ENCODE measurements around the gene ACOT7. TPM values are rescaled to one million over a fixed set of nuclear protein-coding genes. Genes with fewer than 3 reads are reported as not detected.
"Not testable (repeated sequence)": the region's sequence is repeated elsewhere in the genome, so short reads cannot be mapped to it uniquely, and the experiment has no call there.

The ACOT7 gene
- total RNA-seq, 1 experiment from 2014 or later: 151 TPM

DNA sequence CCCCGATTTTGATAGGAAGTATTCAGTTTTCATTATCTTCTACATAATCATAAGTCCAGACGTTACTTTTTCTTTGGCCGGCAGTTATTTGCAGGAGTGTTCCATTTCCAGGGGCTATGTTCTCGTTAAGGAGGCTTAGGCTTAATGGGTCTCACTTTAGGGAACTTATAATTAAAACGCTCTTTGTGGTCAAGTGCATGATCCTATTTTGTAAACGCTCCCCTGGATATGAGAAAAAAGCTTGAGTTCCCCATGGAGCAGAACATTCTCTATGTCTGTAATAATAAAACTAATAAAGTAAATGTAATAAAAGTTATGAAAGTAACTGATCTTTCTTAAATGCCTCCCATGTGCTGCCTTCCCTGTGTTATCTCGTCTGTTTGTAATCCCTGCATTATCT lies 84.0 kb downstream of the ACOT7 start (continued):
- TF ChIP-seq, protein P1, sequence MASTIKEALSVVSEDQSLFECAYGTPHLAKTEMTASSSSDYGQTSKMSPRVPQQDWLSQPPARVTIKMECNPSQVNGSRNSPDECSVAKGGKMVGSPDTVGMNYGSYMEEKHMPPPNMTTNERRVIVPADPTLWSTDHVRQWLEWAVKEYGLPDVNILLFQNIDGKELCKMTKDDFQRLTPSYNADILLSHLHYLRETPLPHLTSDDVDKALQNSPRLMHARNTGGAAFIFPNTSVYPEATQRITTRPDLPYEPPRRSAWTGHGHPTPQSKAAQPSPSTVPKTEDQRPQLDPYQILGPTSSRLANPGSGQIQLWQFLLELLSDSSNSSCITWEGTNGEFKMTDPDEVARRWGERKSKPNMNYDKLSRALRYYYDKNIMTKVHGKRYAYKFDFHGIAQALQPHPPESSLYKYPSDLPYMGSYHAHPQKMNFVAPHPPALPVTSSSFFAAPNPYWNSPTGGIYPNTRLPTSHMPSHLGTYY (CRISPR knock-in tag; IDR thresholded peaks at IDR 0.05): no peak
- TF ChIP-seq TEAD1 (CRISPR knock-in tag; IDR thresholded peaks at IDR 0.05) (no peak), TEAD4 (CRISPR knock-in tag; IDR thresholded peaks at IDR 0.05) (no peak)

DNA sequence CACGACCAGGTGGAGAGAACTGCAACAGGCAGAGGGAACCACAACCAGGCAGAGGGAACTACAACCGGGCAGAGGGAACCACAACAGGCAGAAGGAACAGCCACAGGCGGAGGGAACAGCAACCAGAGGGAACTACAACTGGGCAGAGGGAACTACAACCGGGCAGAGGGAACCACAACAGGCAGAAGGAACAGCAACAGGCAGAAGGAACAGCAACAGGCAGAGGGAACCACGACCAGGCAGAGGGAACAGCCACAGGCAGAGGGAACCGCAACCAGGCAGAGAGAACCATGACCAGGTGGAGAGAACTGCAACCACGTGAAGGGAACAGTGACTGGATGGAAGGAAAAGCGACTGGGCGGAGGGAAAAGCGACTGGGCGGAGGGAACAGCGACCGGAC lies 85.1 kb downstream of the ACOT7 start:
- peaks cover 36% of the 10 kb centered on the region for H3K9me3 Mint-ChIP-seq
- DNase-seq (ENCODE audit: low spot score) (no peak), ATAC-seq (no peak)
- no peak overlapping the region for H3K27ac Mint-ChIP-seq
- H3K4me1 Mint-ChIP-seq: no peaks in the 10 kb centered on the region
- H3K36me3 Mint-ChIP-seq: peaks cover 41% of the 10 kb centered on the region
- no peaks in the 10 kb centered on the region for H3K27me3 Mint-ChIP-seq (ENCODE audit: low read depth)
- POLR2A ChIA-PET: no interaction called here
- TF ChIP-seq, protein P2, sequence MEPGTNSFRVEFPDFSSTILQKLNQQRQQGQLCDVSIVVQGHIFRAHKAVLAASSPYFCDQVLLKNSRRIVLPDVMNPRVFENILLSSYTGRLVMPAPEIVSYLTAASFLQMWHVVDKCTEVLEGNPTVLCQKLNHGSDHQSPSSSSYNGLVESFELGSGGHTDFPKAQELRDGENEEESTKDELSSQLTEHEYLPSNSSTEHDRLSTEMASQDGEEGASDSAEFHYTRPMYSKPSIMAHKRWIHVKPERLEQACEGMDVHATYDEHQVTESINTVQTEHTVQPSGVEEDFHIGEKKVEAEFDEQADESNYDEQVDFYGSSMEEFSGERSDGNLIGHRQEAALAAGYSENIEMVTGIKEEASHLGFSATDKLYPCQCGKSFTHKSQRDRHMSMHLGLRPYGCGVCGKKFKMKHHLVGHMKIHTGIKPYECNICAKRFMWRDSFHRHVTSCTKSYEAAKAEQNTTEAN (CRISPR knock-in tag; IDR thresholded peaks at IDR 0.05): no peak
- TF ChIP-seq, protein P3, sequence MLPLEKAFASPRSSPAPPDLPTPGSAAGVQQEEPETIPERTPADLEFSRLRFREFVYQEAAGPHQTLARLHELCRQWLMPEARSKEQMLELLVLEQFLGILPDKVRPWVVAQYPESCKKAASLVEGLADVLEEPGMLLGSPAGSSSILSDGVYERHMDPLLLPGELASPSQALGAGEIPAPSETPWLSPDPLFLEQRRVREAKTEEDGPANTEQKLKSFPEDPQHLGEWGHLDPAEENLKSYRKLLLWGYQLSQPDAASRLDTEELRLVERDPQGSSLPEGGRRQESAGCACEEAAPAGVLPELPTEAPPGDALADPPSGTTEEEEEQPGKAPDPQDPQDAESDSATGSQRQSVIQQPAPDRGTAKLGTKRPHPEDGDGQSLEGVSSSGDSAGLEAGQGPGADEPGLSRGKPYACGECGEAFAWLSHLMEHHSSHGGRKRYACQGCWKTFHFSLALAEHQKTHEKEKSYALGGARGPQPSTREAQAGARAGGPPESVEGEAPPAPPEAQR (CRISPR knock-in tag; IDR thresholded peaks at IDR 0.05): no peak
- TF ChIP-seq, protein P4, sequence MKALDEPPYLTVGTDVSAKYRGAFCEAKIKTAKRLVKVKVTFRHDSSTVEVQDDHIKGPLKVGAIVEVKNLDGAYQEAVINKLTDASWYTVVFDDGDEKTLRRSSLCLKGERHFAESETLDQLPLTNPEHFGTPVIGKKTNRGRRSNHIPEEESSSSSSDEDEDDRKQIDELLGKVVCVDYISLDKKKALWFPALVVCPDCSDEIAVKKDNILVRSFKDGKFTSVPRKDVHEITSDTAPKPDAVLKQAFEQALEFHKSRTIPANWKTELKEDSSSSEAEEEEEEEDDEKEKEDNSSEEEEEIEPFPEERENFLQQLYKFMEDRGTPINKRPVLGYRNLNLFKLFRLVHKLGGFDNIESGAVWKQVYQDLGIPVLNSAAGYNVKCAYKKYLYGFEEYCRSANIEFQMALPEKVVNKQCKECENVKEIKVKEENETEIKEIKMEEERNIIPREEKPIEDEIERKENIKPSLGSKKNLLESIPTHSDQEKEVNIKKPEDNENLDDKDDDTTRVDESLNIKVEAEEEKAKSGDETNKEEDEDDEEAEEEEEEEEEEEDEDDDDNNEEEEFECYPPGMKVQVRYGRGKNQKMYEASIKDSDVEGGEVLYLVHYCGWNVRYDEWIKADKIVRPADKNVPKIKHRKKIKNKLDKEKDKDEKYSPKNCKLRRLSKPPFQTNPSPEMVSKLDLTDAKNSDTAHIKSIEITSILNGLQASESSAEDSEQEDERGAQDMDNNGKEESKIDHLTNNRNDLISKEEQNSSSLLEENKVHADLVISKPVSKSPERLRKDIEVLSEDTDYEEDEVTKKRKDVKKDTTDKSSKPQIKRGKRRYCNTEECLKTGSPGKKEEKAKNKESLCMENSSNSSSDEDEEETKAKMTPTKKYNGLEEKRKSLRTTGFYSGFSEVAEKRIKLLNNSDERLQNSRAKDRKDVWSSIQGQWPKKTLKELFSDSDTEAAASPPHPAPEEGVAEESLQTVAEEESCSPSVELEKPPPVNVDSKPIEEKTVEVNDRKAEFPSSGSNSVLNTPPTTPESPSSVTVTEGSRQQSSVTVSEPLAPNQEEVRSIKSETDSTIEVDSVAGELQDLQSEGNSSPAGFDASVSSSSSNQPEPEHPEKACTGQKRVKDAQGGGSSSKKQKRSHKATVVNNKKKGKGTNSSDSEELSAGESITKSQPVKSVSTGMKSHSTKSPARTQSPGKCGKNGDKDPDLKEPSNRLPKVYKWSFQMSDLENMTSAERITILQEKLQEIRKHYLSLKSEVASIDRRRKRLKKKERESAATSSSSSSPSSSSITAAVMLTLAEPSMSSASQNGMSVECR (CRISPR knock-in tag; IDR thresholded peaks at IDR 0.05; ENCODE audit: borderline replicate concordance): no peak
- H3K4me3 Mint-ChIP-seq: no peak overlapping the region
- CTCF ChIA-PET: no interaction called here

DNA sequence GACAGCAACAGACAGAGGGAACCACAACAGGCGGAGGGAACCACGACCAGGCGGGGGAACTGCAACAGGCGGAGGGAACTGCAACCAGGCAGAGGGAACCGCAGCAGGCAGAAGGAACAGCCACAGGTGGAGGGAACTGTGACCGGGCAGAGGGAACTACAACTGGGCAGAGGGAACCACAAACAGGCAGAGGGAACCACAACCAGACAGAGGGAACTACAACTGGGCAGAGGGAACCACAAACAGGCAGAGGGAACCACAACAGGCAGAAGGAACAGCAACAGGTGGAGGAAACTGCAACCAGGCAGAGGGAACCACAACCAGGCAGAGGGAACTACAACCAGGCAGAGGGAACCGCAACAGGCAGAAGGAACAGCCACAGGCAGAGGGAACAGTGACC lies 85.9 kb downstream of the ACOT7 start:
- POLR2A ChIA-PET; ATAC-seq; H3K4me3 Mint-ChIP-seq; H3K27me3 Mint-ChIP-seq (ENCODE audit: low read depth); H3K4me1 Mint-ChIP-seq; DNase-seq (ENCODE audit: low spot score); H3K27ac Mint-ChIP-seq; CTCF ChIA-PET: not testable (repeated sequence)
- peaks cover 36% of the 10 kb centered on the region for H3K9me3 Mint-ChIP-seq
- peaks cover 42% of the 10 kb centered on the region for H3K36me3 Mint-ChIP-seq

DNA sequence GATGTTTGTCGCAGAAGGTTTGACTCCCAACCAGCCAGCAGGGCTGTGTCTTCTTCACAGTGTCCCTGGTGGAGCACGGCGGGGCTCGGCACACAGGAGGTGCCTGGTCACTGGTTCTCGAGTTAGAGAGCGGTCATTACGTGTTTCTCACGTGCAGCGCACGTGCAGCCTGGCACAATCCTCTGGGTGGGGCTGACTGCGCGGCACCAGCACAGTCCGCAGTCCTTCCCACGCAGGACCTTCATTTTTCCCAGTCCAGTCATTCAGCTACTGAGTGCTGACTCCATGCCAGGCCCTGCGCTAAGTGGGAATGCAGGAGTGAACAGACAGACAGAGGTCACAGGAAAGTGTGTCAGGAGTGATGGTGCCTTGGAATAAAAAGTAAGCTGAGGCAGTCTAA lies 86.5 kb downstream of the ACOT7 start:
- H3K4me3 Mint-ChIP-seq: no peak overlapping the region
- peaks cover 46% of the 10 kb centered on the region for H3K36me3 Mint-ChIP-seq
- no peak for ATAC-seq
- no peak for DNase-seq (ENCODE audit: low spot score)
- H3K9me3 Mint-ChIP-seq: peaks cover 36% of the 10 kb centered on the region
- H3K4me1 Mint-ChIP-seq: no peaks in the 10 kb centered on the region
- CTCF ChIA-PET: no interaction called here
- H3K27me3 Mint-ChIP-seq (ENCODE audit: low read depth): no peaks in the 10 kb centered on the region
- POLR2A ChIA-PET: no interaction called here
- H3K27ac Mint-ChIP-seq: no peak overlapping the region
- TF ChIP-seq IRF2 (CRISPR knock-in tag; IDR thresholded peaks at IDR 0.05; ENCODE audit: borderline replicate concordance, low read depth) (no peak), NFYB (CRISPR knock-in tag; conservative IDR thresholded peaks at IDR 0.05; ENCODE audit: low read depth) (no peak), ZNF671 (CRISPR knock-in tag; IDR thresholded peaks at IDR 0.05) (no peak), ESRRA (CRISPR knock-in tag; IDR thresholded peaks at IDR 0.05; ENCODE audit: borderline replicate concordance) (no peak), SP1 (CRISPR knock-in tag; conservative IDR thresholded peaks at IDR 0.05) (no peak)
- TF ChIP-seq, protein P5, sequence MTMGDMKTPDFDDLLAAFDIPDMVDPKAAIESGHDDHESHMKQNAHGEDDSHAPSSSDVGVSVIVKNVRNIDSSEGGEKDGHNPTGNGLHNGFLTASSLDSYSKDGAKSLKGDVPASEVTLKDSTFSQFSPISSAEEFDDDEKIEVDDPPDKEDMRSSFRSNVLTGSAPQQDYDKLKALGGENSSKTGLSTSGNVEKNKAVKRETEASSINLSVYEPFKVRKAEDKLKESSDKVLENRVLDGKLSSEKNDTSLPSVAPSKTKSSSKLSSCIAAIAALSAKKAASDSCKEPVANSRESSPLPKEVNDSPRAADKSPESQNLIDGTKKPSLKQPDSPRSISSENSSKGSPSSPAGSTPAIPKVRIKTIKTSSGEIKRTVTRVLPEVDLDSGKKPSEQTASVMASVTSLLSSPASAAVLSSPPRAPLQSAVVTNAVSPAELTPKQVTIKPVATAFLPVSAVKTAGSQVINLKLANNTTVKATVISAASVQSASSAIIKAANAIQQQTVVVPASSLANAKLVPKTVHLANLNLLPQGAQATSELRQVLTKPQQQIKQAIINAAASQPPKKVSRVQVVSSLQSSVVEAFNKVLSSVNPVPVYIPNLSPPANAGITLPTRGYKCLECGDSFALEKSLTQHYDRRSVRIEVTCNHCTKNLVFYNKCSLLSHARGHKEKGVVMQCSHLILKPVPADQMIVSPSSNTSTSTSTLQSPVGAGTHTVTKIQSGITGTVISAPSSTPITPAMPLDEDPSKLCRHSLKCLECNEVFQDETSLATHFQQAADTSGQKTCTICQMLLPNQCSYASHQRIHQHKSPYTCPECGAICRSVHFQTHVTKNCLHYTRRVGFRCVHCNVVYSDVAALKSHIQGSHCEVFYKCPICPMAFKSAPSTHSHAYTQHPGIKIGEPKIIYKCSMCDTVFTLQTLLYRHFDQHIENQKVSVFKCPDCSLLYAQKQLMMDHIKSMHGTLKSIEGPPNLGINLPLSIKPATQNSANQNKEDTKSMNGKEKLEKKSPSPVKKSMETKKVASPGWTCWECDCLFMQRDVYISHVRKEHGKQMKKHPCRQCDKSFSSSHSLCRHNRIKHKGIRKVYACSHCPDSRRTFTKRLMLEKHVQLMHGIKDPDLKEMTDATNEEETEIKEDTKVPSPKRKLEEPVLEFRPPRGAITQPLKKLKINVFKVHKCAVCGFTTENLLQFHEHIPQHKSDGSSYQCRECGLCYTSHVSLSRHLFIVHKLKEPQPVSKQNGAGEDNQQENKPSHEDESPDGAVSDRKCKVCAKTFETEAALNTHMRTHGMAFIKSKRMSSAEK (CRISPR knock-in tag; IDR thresholded peaks at IDR 0.05; ENCODE audit: borderline replicate concordance): no peak
- TF ChIP-seq, protein P6, sequence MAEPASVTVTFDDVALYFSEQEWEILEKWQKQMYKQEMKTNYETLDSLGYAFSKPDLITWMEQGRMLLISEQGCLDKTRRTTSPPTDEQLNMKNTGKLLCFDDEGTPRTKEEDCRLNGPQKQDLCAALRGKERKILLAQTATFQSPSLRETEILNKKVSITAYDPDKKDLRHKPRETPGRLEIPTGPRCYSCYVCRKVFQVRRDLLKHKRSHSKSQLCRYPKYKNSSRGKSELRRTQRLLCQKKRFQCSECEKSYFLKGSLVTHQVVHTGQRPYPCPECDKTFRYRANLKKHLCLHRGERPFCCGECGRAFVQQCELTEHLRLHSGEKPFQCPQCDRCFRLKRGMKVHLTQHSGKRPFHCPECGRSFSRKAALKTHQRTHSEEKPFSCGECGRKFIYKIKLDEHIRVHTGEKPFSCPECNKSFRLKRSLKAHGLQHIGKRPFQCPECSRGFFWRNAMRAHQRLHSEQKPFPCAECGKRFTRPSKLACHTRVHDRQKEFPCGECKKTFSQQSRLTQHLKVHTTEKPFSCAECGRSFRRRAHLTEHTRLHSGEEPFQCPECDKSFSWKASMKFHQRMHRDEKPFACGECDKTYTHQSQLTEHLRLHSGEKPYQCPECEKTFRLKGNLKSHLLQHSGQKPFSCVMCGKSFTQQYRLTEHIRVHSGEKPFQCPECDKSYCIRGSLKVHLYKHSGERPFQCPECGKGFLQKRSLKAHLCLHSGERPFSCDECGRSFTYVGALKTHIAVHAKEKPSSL (CRISPR knock-in tag; conservative IDR thresholded peaks at IDR 0.05): no peak
- TF ChIP-seq, protein P7, sequence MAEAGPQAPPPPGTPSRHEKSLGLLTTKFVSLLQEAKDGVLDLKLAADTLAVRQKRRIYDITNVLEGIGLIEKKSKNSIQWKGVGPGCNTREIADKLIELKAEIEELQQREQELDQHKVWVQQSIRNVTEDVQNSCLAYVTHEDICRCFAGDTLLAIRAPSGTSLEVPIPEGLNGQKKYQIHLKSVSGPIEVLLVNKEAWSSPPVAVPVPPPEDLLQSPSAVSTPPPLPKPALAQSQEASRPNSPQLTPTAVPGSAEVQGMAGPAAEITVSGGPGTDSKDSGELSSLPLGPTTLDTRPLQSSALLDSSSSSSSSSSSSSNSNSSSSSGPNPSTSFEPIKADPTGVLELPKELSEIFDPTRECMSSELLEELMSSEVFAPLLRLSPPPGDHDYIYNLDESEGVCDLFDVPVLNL (CRISPR knock-in tag; IDR thresholded peaks at IDR 0.05; ENCODE audit: borderline replicate concordance, low read depth): no peak
